Mesenchymal stem cell (in vitro differentiated cells and primary cell): ENCODE results near the gene KCNH2.
A peak's percentile ranks its signal among the peaks of the same experiment; 100 is the strongest.

Experiments used
- DNase-seq: peaks from one replicate; pipeline ENCODE4 v3.0.0-alpha.2; 2013
- H2AFZ ChIP-seq: one replicate; pipeline ENCODE4 v1.6.1; 2013; ENCODE audit warnings: low read depth, mild to moderate bottlenecking, control low read depth, inconsistent platforms, low read length, moderate library complexity
- H2AK5ac ChIP-seq: 2 replicates; pipeline ENCODE4 v1.6.1; 2013; ENCODE audit warnings: low read length, moderate library complexity, mild to moderate bottlenecking, inconsistent platforms; ENCODE audit not compliant: severe bottlenecking
- H2BK120ac ChIP-seq: one replicate; pipeline ENCODE4 v1.6.1; 2013; ENCODE audit warnings: low read depth, mild to moderate bottlenecking, inconsistent platforms, low read length, moderate library complexity
- H2BK12ac ChIP-seq, 2 experiments: one replicate each; pipeline ENCODE4 v1.6.1; 2013; ENCODE audit warnings: inconsistent platforms in 2 of 2, low read length in 2 of 2, mild to moderate bottlenecking in 2 of 2, moderate library complexity in 2 of 2, control low read depth in 1 of 2
- H2BK15ac ChIP-seq: one replicate; pipeline ENCODE4 v1.6.1; 2013; ENCODE audit warnings: mild to moderate bottlenecking, low read depth, inconsistent platforms; ENCODE audit not compliant: poor library complexity, severe bottlenecking
- H2BK5ac ChIP-seq: 2 replicates; pipeline ENCODE4 v1.6.1; 2013; ENCODE audit warnings: low read depth, mild to moderate bottlenecking, low read length, control low read depth, inconsistent platforms; ENCODE audit not compliant: poor library complexity, severe bottlenecking
- H3K14ac ChIP-seq, 2 experiments: one replicate each; pipeline ENCODE4 v1.6.1; 2013; ENCODE audit warnings: inconsistent platforms in 2 of 2, low read length in 2 of 2, control low read depth in 1 of 2, mild to moderate bottlenecking in 1 of 2, moderate library complexity in 1 of 2
- H3K18ac ChIP-seq, 2 experiments: one replicate each; pipeline ENCODE4 v1.6.1; 2013; ENCODE audit warnings: inconsistent platforms in 2 of 2, low read length in 2 of 2, control low read depth in 1 of 2, low read depth in 1 of 2, mild to moderate bottlenecking in 1 of 2
- H3K23ac ChIP-seq, 2 experiments: one replicate each; pipeline ENCODE4 v1.6.1; 2013; ENCODE audit warnings: inconsistent platforms in 2 of 2, low read length in 2 of 2, mild to moderate bottlenecking in 2 of 2, moderate library complexity in 2 of 2, control low read depth in 1 of 2
- H3K27ac ChIP-seq: 2 replicates; pipeline ENCODE4 v1.5.1; 2013; ENCODE audit warnings: mild to moderate bottlenecking, moderate library complexity, low read length, control low read depth, inconsistent platforms; ENCODE audit not compliant: poor library complexity, severe bottlenecking
- H3K27me3 ChIP-seq, 2 experiments: 2 replicates each; pipeline versions ENCODE4 v1.6.1 to v1.7.0; 2013; ENCODE audit warnings: low read length in 2 of 2, mild to moderate bottlenecking in 2 of 2, moderate library complexity in 2 of 2, control low read depth in 1 of 2, inconsistent platforms in 1 of 2; ENCODE audit not compliant: control insufficient read depth in 1 of 2, insufficient read depth in 1 of 2
- H3K36me3 ChIP-seq, 2 experiments: 2 replicates each; pipeline versions ENCODE4 v1.6.1 to v1.7.0; 2013; ENCODE audit warnings: low read length in 2 of 2, control low read depth in 1 of 2, inconsistent platforms in 1 of 2, low read depth in 1 of 2, mild to moderate bottlenecking in 1 of 2; ENCODE audit not compliant: insufficient read depth in 2 of 2, control insufficient read depth in 1 of 2
- H3K4ac ChIP-seq, 2 experiments: one replicate each; pipeline ENCODE4 v1.6.1; 2013; ENCODE audit warnings: inconsistent platforms in 2 of 2, low read length in 2 of 2, mild to moderate bottlenecking in 2 of 2, moderate library complexity in 2 of 2, control low read depth in 1 of 2, low read depth in 1 of 2
- H3K4me1 ChIP-seq: 2 replicates; pipeline ENCODE4 v1.6.1; 2013; ENCODE audit warnings: low read depth, low read length, control low read depth; ENCODE audit not compliant: control insufficient read depth, insufficient read depth
- H3K4me2 ChIP-seq: 2 replicates; pipeline ENCODE4 v1.6.1; 2013; ENCODE audit warnings: low read length, mild to moderate bottlenecking, inconsistent platforms; ENCODE audit not compliant: poor library complexity, severe bottlenecking
- H3K4me3 ChIP-seq, 2 experiments: 2 replicates each; pipeline versions ENCODE4 v1.5.1 to v1.7.0; 2013; ENCODE audit warnings: low read length in 2 of 2, mild to moderate bottlenecking in 2 of 2, control low read depth in 1 of 2, low read depth in 1 of 2; ENCODE audit not compliant: insufficient read depth in 1 of 2
- H3K79me1 ChIP-seq: replicated peaks from 2 replicates; pipeline ENCODE4 v1.6.1; 2013; ENCODE audit warnings: mild to moderate bottlenecking, control low read depth, low read length, inconsistent platforms; ENCODE audit not compliant: poor library complexity, severe bottlenecking
- H3K9ac ChIP-seq: 2 replicates; pipeline ENCODE4 v1.7.0; 2013; ENCODE audit warnings: mild to moderate bottlenecking, low read length, moderate library complexity
- H3K9me3 ChIP-seq: 2 replicates; pipeline ENCODE4 v1.7.0; 2013; ENCODE audit warnings: mild to moderate bottlenecking, low read length; ENCODE audit not compliant: control insufficient read depth
- H4K8ac ChIP-seq: one replicate; pipeline ENCODE4 v1.6.1; 2013; ENCODE audit warnings: inconsistent platforms, mild to moderate bottlenecking, low read length, moderate library complexity
- H4K91ac ChIP-seq: one replicate; pipeline ENCODE4 v1.6.1; 2013; ENCODE audit warnings: mild to moderate bottlenecking, low read length, inconsistent platforms
- WGBS: methylation state at CpG from one replicate; pipeline ENCODE4 v1.1.7; 2013; ENCODE audit warnings: mixed read lengths; 5-methylcytosine and 5-hydroxymethylcytosine counted together

The KCNH2 gene

GRCh38 chr7:150980663-150981062 lies 2.5 kb upstream of the KCNH2 start:
- Histone ChIP-seq H2AK5ac (no peak overlapping the region), H3K4me1 (peaks cover 16% of the 10 kb centered on the region), H2BK15ac (no peak overlapping the region), H2BK12ac (no peak overlapping the region), H3K27ac (no peak overlapping the region), H2AFZ (no peak overlapping the region), H3K79me1 (no peaks in the 10 kb centered on the region), H4K8ac (no peak overlapping the region), H4K91ac (no peak overlapping the region), H3K36me3 (no peaks in the 10 kb centered on the region), H3K4me3 (no peak overlapping the region), H3K9me3 (no peaks in the 10 kb centered on the region), H3K18ac (no peak overlapping the region), H3K9ac (no peak overlapping the region), H3K14ac (no peak overlapping the region), H3K27me3 (peaks cover 80 to 82% of the 10 kb centered on the region in 2 experiments), H2BK5ac (no peak overlapping the region), H2BK120ac (no peak overlapping the region), H3K4me2 (no peak overlapping the region), H3K23ac (no peak overlapping the region), H3K4ac (no peak overlapping the region)
- DNase-seq, result no peak
- WGBS, result 40% methylated on average over 2 of the region's 2 CpGs

- no peak for DNase-seq
- Histone ChIP-seq H4K8ac (no peak overlapping the region), H2BK5ac (no peak overlapping the region), H3K27ac (no peak overlapping the region), H2BK15ac (no peak overlapping the region), H3K9me3 (no peaks in the 10 kb centered on the region), H2AK5ac (no peak overlapping the region), H3K4me1 (peaks cover 19% of the 10 kb centered on the region), H3K4me2 (no peak overlapping the region), H3K79me1 (no peaks in the 10 kb centered on the region), H4K91ac (no peak overlapping the region), H3K36me3 (no peaks in the 10 kb centered on the region), H3K23ac (peak overlapping the region in 1 of 2 experiments; percentile 70), H2AFZ (no peak overlapping the region), H3K9ac (no peak overlapping the region), H2BK120ac (no peak overlapping the region), H3K18ac (no peak overlapping the region), H3K14ac (no peak overlapping the region), H3K27me3 (peaks cover 84 to 90% of the 10 kb centered on the region in 2 experiments), H2BK12ac (no peak overlapping the region), H3K4me3 (no peak overlapping the region), H3K4ac (no peak overlapping the region)
- WGBS, result 77% methylated on average over 7 of the region's 7 CpGs
These were observed 1.7 kb upstream of the KCNH2 start for GRCh38 chr7:150979713-150980390.

- Histone ChIP-seq H2BK15ac (no peak overlapping the region), H4K8ac (peak overlapping the region; percentile 15), H3K4me2 (peak overlapping the region; percentile 54), H2BK5ac (no peak overlapping the region), H4K91ac (no peak overlapping the region), H2AK5ac (no peak overlapping the region), H3K36me3 (no peaks in the 10 kb centered on the region), H3K27me3 (peaks cover 89 to 91% of the 10 kb centered on the region in 2 experiments), H2AFZ (no peak overlapping the region), H3K79me1 (no peaks in the 10 kb centered on the region), H3K18ac (no peak overlapping the region), H3K4ac (no peak overlapping the region), H3K27ac (no peak overlapping the region), H3K9me3 (no peaks in the 10 kb centered on the region), H3K23ac (no peak overlapping the region), H2BK120ac (no peak overlapping the region), H3K4me3 (no peak overlapping the region), H3K4me1 (peaks cover 25% of the 10 kb centered on the region), H3K9ac (no peak overlapping the region), H3K14ac (no peak overlapping the region), H2BK12ac (no peak overlapping the region)
- no peak for DNase-seq
- WGBS, result 11% methylated on average over 40 of the region's 62 CpGs
These were observed 567 bp downstream of the KCNH2 start for GRCh38 chr7:150977382-150978125.

GRCh38 chr7:150976529-150977381 lies 1.4 kb downstream of the KCNH2 start:
- Histone ChIP-seq H3K9me3 (no peaks in the 10 kb centered on the region), H3K18ac (no peak overlapping the region), H3K27me3 (peaks cover 89 to 91% of the 10 kb centered on the region in 2 experiments), H3K36me3 (no peaks in the 10 kb centered on the region), H3K4me3 (no peak overlapping the region), H2AK5ac (no peak overlapping the region), H3K9ac (no peak overlapping the region), H4K8ac (no peak overlapping the region), H2BK12ac (peak overlapping the region in 1 of 2 experiments; percentile 6), H2BK5ac (no peak overlapping the region), H3K4ac (no peak overlapping the region), H3K23ac (peak overlapping the region in 1 of 2 experiments; percentile 46), H2BK120ac (no peak overlapping the region), H2AFZ (no peak overlapping the region), H3K14ac (no peak overlapping the region), H2BK15ac (no peak overlapping the region), H3K4me1 (peaks cover 25% of the 10 kb centered on the region), H3K79me1 (no peaks in the 10 kb centered on the region), H3K27ac (no peak overlapping the region), H4K91ac (no peak overlapping the region), H3K4me2 (no peak overlapping the region)
- 40% methylated on average over 12 of the region's 13 CpGs for WGBS
- DNase-seq, result no peak
